ENCODE results near the gene DLG2.

DNA sequence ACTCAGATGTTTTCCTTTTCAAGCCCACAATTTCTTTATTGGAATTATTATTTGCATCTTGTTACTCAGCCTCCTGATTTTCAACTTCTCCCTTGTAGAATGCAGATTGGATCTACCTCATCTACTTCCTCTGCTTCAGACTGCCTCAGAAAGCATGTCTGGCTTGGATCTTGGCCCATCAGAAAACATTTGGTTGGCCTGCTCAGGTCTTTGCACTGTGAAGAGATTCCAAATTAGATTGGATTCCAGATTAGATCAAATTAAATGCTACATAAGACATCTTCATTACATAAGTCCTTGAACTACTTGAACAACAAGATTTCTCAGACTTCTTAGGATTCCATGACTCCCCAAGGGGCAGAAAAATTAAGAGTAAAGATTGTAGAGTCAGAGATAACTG is 358.0 kb downstream of the DLG2 start:
- TF ChIP-seq, protein P1, sequence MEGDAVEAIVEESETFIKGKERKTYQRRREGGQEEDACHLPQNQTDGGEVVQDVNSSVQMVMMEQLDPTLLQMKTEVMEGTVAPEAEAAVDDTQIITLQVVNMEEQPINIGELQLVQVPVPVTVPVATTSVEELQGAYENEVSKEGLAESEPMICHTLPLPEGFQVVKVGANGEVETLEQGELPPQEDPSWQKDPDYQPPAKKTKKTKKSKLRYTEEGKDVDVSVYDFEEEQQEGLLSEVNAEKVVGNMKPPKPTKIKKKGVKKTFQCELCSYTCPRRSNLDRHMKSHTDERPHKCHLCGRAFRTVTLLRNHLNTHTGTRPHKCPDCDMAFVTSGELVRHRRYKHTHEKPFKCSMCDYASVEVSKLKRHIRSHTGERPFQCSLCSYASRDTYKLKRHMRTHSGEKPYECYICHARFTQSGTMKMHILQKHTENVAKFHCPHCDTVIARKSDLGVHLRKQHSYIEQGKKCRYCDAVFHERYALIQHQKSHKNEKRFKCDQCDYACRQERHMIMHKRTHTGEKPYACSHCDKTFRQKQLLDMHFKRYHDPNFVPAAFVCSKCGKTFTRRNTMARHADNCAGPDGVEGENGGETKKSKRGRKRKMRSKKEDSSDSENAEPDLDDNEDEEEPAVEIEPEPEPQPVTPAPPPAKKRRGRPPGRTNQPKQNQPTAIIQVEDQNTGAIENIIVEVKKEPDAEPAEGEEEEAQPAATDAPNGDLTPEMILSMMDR (IDR thresholded peaks at IDR 0.05; ENCODE audit: low read length), result no peak
- no peak for TF ChIP-seq EZH2 (IDR thresholded peaks at IDR 0.05; ENCODE audit: borderline replicate concordance, low read length)

Measured in OCI-LY1 (cell line).